DMS114 treated with DMSO at 0.1 percent for 48 hours (cell line): Measurements from ENCODE around the gene STAC3.

Experiments used
- DNase-seq: peaks from one replicate; lab custom pipeline; 2025; ENCODE audit not compliant: unreplicated experiment; lab: John Stamatoyannopoulos, UW

STAC3 gene

GRCh38 chr12:57212701-57213057 lies 38.3 kb downstream of the STAC3 start:
- DNase-seq = no peak

DNA sequence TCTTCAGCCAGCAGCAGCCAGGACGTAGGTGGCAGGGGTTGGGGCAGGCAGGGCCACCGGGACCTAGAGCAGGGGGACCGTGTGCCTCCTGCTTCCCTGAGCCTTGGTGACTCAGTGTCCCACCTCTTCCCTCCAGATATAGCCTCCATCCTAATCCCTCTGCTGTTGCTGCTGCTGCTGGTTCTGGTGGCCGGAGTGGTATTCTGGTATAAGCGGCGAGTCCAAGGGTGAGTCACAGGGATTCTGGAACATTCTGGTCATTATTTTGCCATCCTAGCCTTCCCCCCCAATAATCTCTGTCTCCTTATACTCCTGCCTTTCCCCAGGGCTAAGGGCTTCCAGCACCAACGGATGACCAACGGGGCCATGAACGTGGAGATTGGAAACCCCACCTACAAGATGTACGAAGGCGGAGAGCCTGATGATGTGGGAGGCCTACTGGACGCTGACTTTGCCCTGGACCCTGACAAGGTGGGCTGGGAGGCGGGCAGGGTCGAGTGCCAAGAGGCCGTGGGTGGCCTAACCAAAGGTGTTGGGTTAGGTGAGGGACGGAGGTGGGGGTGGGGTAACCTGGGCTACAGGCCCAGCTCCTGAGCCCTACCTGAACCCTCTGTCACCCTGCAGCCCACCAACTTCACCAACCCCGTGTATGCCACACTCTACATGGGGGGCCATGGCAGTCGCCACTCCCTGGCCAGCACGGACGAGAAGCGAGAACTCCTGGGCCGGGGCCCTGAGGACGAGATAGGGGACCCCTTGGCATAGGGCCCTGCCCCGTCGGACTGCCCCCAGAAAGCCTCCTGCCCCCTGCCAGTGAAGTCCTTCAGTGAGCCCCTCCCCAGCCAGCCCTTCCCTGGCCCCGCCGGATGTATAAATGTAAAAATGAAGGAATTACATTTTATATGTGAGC lies 38.9 kb downstream of the STAC3 start:
- DNase-seq = no peak

- DNase-seq = no peak
These were observed 39.9 kb downstream of the STAC3 start for GRCh38 chr12:57210926-57211692.

DNA sequence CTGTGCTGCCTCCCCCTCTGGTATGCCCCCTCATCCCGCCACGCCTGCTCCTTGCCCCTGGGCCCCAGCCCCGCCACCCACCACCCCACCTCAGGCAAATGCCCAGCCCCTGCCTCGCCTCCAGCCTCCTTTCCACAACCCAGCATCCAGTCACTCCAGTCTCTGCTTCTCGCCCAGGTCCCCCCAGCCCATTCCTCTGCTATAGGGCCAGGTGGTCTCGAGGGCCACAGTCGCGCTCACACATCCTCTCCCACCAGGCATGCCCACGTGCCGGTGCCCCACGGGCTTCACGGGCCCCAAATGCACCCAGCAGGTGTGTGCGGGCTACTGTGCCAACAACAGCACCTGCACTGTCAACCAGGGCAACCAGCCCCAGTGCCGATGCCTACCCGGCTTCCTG lies 40.5 kb downstream of the STAC3 start:
- DNase-seq = no peak

GRCh38 chr12:57209916-57210315 lies 41.1 kb downstream of the STAC3 start:
- no peak for DNase-seq

DNA sequence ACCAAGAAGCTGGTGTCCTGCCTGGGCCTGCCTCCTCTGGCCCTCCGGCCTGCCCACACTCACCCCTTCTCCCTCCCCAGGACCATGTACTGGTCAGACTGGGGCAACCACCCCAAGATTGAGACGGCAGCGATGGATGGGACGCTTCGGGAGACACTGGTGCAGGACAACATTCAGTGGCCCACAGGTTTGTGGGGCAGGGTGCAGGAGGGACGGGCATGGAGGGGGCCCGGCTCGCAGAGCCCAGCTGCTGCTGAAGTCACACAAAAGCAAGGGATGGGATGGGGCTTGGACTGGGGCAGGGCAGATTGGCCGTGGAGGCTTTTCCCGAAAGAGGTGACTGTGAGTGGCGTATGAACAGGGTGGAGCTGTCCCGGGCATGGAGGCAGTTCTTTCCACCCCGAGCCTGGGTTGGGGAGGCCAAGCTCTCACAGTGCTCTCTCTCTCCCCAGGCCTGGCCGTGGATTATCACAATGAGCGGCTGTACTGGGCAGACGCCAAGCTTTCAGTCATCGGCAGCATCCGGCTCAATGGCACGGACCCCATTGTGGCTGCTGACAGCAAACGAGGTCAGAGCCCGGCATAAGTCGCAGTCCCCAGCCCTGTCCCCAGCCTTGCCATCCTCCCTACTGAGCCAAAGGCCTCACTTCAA lies 42.2 kb downstream of the STAC3 start:
- DNase-seq = no peak

- no peak for DNase-seq
These were observed 43.0 kb downstream of the STAC3 start for GRCh38 chr12:57207731-57208630.

DNA sequence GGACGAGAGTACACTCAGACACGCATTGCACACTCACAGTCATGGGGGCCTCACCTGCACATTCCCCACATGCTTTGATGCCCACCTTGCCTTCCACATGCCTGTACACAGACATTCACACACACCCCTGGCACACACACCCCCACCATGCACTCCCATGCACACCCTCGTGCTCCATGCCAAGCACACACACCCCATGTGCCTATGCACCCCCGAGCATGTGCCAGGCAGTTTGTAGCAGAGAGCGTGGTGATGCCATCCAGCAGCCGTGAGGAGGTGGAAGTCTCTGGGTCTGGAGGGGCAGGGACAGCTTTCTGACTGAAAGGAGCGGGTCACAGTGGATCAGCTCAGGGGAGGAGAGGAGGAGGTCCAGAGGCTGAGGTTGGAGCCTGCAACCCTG lies 45.1 kb downstream of the STAC3 start:
- no peak for DNase-seq

GRCh38 chr12:57205186-57205585 lies 45.8 kb downstream of the STAC3 start:
- no peak for DNase-seq

DNA sequence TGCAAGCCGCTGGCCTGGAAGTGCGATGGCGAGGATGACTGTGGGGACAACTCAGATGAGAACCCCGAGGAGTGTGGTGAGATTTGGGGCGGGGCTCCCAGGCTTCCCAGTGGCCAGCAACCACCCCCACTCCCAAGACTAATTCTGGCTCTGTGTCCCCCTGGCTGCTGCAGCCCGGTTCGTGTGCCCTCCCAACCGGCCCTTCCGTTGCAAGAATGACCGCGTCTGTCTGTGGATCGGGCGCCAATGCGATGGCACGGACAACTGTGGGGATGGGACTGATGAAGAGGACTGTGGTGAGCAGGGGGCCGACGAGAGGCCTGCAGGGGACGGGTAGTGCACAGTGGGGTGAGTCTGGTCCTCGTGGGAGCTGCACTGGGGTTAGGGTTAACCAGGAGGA lies 46.5 kb downstream of the STAC3 start:
- DNase-seq = no peak

GRCh38 chr12:57203791-57204190 lies 47.2 kb downstream of the STAC3 start:
- DNase-seq = no peak

DNA sequence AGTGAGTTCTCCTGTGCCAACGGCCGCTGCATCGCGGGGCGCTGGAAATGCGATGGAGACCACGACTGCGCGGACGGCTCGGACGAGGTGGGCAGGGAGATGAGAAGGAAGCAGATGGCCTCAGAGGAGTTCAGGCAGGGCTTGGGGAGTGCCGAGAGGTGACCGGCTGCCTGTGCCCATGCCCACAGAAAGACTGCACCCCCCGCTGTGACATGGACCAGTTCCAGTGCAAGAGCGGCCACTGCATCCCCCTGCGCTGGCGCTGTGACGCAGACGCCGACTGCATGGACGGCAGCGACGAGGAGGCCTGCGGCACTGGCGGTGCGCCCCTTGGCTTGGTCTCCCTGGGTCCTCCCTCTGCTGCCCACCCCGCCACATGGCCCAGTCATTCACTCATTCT lies 47.8 kb downstream of the STAC3 start:
- DNase-seq = no peak

GRCh38 chr12:57202321-57202720 lies 48.7 kb downstream of the STAC3 start:
- no peak for DNase-seq

DNA sequence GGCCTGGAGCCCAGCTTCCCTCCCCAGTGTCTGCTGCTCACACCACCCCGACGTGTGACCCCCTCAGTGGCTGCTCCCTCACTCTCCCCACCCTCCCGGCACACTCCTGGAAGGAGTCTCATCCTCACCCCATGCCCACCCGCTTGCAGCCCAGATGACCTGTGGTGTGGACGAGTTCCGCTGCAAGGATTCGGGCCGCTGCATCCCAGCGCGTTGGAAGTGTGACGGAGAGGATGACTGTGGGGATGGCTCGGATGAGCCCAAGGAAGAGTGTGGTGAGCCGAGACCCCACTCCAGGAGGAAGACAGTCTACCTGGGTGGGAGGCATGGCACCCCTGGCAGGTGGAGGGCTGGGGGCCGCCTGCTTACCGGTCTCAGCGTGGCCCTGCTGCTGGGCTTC lies 49.4 kb downstream of the STAC3 start:
- no peak for DNase-seq

DNA sequence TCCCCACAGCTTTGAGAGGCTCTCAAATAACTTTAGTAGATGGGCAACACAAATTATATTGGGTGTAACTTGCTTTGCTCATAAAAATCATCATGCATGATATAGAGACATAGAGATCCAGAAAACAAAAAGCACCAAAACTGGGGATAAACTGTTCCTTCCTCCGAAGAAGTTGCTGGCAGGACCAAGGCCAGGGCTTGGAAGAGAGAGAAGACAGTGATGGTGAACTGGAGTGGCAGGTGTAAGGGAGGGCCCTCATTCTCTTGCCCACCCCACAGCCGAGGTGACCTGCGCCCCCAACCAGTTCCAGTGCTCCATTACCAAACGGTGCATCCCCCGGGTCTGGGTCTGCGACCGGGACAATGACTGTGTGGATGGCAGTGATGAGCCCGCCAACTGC lies 49.8 kb downstream of the STAC3 start:
- no peak for DNase-seq

DNA sequence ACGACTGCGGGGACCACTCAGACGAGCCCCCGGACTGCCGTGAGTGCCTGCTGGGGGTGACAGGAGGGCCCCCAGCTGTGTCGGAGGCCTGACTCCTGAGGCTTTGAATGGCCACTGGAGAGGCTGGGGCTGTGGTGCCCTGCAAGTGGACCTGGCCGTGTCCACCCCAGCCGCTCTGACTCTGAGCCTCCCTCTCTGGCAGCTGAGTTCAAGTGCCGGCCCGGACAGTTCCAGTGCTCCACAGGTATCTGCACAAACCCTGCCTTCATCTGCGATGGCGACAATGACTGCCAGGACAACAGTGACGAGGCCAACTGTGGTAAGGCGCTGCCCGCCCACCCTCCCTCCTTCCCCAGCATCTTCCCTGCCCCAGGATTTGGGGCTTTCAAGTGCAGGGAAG lies 50.5 kb downstream of the STAC3 start:
- no peak for DNase-seq

GRCh38 chr12:57199191-57199590 lies 51.8 kb downstream of the STAC3 start:
- DNase-seq = no peak

DNA sequence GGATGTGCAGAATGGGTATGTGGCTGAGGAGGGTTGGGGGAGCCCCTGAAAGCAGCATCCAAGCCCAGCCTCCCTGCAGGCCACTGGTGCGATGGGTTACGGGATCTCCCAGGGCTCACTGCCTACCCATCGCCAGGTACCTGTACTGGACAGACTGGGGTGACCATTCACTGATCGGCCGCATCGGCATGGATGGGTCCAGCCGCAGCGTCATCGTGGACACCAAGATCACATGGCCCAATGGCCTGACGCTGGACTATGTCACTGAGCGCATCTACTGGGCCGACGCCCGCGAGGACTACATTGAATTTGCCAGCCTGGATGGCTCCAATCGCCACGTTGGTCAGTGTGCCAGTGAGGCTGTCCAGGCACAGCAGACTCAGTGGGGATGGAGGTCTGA lies 52.7 kb downstream of the STAC3 start:
- no peak for DNase-seq

DNA sequence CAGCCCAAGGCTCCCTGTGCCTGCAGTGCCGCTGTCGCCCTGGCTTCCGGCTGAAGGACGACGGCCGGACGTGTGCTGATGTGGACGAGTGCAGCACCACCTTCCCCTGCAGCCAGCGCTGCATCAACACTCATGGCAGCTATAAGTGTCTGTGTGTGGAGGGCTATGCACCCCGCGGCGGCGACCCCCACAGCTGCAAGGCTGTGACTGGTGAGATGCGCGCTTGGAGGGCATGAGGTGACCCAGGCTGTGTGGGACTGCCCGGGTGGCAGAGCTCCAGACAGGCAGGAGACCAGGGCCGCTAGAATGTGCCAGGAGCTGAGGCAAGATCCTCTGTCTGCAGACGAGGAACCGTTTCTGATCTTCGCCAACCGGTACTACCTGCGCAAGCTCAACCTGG lies 54.0 kb downstream of the STAC3 start:
- DNase-seq = no peak

GRCh38 chr12:57196439-57196838 lies 54.5 kb downstream of the STAC3 start:
- no peak for DNase-seq
